ENCODE measurements around the gene SLC25A21. TPM values are rescaled to one million over a fixed set of nuclear protein-coding genes. Genes with fewer than 3 reads are reported as not detected.
A peak's percentile ranks its signal among the peaks of the same experiment; 100 is the strongest.

Gene SLC25A21
- polyA plus RNA-seq, 2 of the 4 experiments (the other 2 are of a cell fraction), result 0.68 to 1.4 TPM

GRCh38 chr14:37114002-37114401, 58.4 kb downstream of the SLC25A21 start:
- 0 out of 3 replicates have a peak, but pooled peaks cover 8% of the 10 kb centered on the region for H3K9me3 ChIP-seq
- ATAC-seq (no peak), DNase-seq (ENCODE audit: low read depth in 1 of 2, low spot score in 1 of 2) (peak in 1 of 2 experiments; percentile 6), FAIRE-seq (peak; percentile 68)
- CTCF ChIA-PET, result interaction anchor here (1.2 to 1.8 kb wide), 2 partner anchors 22 to 36 kb away, joined by 3 to 4 read pairs; no protein-coding TSS in a partner anchor
- no peak overlapping the region for H3K4me2 ChIP-seq
- WGBS (ENCODE audit: missing lambda C conversion rate), result 27% methylated on average over 3 of the region's 3 CpGs
- TF ChIP-seq RFX5 (IDR thresholded peaks at IDR 0.05) (no peak), GATA3 (IDR thresholded peaks at IDR 0.05; ENCODE audit: borderline replicate concordance) (peak; percentile 36; the same call in 1 of the 2 replicates)
- H3K4me3 ChIP-seq, result no peak overlapping the region
- peaks cover 16% of the 10 kb centered on the region; the same call in 2 of the 3 replicates for H3K4me1 ChIP-seq
- POLR2A ChIA-PET, result no interaction called here
- H3K27ac ChIP-seq, result no peak overlapping the region

GRCh38 chr14:37098132-37098531, 74.3 kb downstream of the SLC25A21 start:
- ATAC-seq, result no peak
- ChIA-PET POLR2A (no interaction called here), CTCF (interaction anchor here (0.6 to 1.0 kb wide), 2 partner anchors 43 to 176 kb away, joined by 3 to 4 read pairs; no protein-coding TSS in a partner anchor)
- Histone ChIP-seq H3K9me3 (no peaks in the 10 kb centered on the region), H3K4me2 (no peak overlapping the region), H3K27ac (no peak overlapping the region), H3K4me1 (no peaks in the 10 kb centered on the region), H3K4me3 (no peak overlapping the region)
- no peak for DNase-seq (ENCODE audit: low read depth in 1 of 2, low spot score in 1 of 2)
- no peak for TF ChIP-seq ZC3H11A (IDR thresholded peaks at IDR 0.05)
- no peak for TF ChIP-seq CTCF (IDR thresholded peaks at IDR 0.05)
- TF ChIP-seq MAFK (IDR thresholded peaks at IDR 0.05; ENCODE audit: partially characterized antibody), result no peak
- no peak for TF ChIP-seq BCL3 (IDR thresholded peaks at IDR 0.05)
- no peak for TF ChIP-seq ZNF302 (CRISPR knock-in tag; IDR thresholded peaks at IDR 0.05)
- TF ChIP-seq ZSCAN20 (CRISPR knock-in tag; IDR thresholded peaks at IDR 0.05), result no peak
- no peak for TF ChIP-seq HMGXB4 (CRISPR knock-in tag; IDR thresholded peaks at IDR 0.05; ENCODE audit: borderline replicate concordance)
- no peak for TF ChIP-seq CBX2 (IDR thresholded peaks at IDR 0.05; ENCODE audit: borderline replicate concordance, low read depth)
- TF ChIP-seq HDAC2 (IDR thresholded peaks at IDR 0.05), result no peak
- no peak for TF ChIP-seq RCOR1 (IDR thresholded peaks at IDR 0.05; ENCODE audit: low read depth, low read length)
- no peak for FAIRE-seq
- 77% methylated on average over 2 of the region's 2 CpGs for WGBS (ENCODE audit: missing lambda C conversion rate)

- no peak for ATAC-seq
- Histone ChIP-seq H3K9me3 (no peaks in the 10 kb centered on the region), H3K4me1 (no peaks in the 10 kb centered on the region), H3K4me3 (no peak overlapping the region), H3K27ac (no peak overlapping the region), H3K4me2 (no peak overlapping the region)
- FAIRE-seq, result no peak
- TF ChIP-seq FOSL2 (IDR thresholded peaks at IDR 0.05) (no peak), FOSL2 (CRISPR knock-in tag; IDR thresholded peaks at IDR 0.05) (no peak), HDAC2 (IDR thresholded peaks at IDR 0.05) (no peak), EP300 (IDR thresholded peaks at IDR 0.05) (no peak), CHD2 (IDR thresholded peaks at IDR 0.05; ENCODE audit: low read length, partially characterized antibody) (no peak), MAFK (IDR thresholded peaks at IDR 0.05; ENCODE audit: partially characterized antibody) (no peak), E2F6 (IDR thresholded peaks at IDR 0.05; ENCODE audit: borderline replicate concordance, low read depth) (no peak), HOXA7 (CRISPR knock-in tag; IDR thresholded peaks at IDR 0.05) (no peak), KDM5A (IDR thresholded peaks at IDR 0.05) (no peak), ATOH8 (CRISPR knock-in tag; IDR thresholded peaks at IDR 0.05; ENCODE audit: low read depth) (no peak), EHMT2 (IDR thresholded peaks at IDR 0.05; ENCODE audit: low read depth) (no peak)
- DNase-seq (ENCODE audit: low read depth in 1 of 2, low spot score in 1 of 2), result no peak
- 66% methylated on average over 2 of the region's 2 CpGs for WGBS (ENCODE audit: missing lambda C conversion rate)
- ChIA-PET CTCF (interaction anchor here (0.5 to 1.8 kb wide), 4 partner anchors 10 to 67 kb away, joined by 3 to 4 read pairs (median 4); no protein-coding TSS in a partner anchor), POLR2A (no interaction called here)
These were observed 77.9 kb downstream of the SLC25A21 start for GRCh38 chr14:37094502-37094901.
